Raji (cell line): Measurements from ENCODE around the gene CAPN7.

Experiments
- POLR2A ChIP-seq: IDR thresholded peaks from 2 replicates; pipeline ENCODE4 v1.6.1; 2011; ENCODE audit warnings: low read depth, low read length, control low read depth; ENCODE audit not compliant: insufficient read depth

CAPN7 gene

GRCh38 chr3:15262021-15262420 lies 56.0 kb downstream of the CAPN7 start:
- no peak for TF ChIP-seq POLR2A

DNA sequence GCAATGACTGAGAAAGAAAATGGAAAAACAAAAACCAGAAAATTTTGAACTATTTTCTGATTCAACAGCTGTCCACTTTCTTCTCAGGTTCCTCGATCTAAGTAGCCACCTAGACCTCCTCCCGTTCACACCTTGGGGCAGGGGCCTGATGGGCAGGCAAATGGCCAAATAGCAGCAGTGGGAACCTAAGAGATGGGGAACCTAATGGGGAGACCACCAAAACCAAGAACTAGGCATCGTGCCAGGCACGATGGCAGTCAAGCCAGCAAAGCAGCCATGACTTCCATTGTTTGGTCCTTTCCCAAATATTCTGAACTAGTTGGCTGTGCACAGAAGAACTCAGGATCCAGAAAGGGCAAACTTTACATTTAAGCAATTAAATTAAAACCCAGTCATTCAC lies 57.1 kb downstream of the CAPN7 start:
- no peak for TF ChIP-seq POLR2A

- TF ChIP-seq POLR2A: no peak
Observed at GRCh38 chr3:15263926-15264325, 57.9 kb downstream of the CAPN7 start.

- TF ChIP-seq POLR2A: no peak
Observed at GRCh38 chr3:15264486-15264885, 58.4 kb downstream of the CAPN7 start.

GRCh38 chr3:15265655-15266509 lies 59.8 kb downstream of the CAPN7 start:
- no peak for TF ChIP-seq POLR2A

GRCh38 chr3:15266510-15267376 lies 60.7 kb downstream of the CAPN7 start:
- no peak for TF ChIP-seq POLR2A

DNA sequence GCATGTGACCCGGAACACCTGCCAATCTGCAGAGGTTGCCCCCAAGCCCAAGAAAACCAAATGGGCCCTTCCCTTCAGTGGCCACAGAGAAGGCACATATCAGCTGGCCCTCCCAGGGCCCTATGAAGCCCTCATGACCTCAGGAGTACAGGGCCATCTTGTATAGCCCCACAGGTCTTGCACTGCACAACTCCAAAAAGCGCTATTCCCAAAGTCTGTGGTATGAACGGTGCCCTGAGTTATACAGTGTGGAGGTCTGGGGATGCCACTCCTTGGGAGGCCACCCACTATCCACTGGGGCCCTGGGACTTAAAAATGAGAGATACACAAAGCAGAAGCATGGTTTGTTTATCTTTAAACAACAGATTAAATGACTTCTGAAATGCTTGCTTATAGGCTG lies 61.5 kb downstream of the CAPN7 start:
- no peak for TF ChIP-seq POLR2A

- no peak for TF ChIP-seq POLR2A
Observed at GRCh38 chr3:15268033-15268631, 62.1 kb downstream of the CAPN7 start.

DNA sequence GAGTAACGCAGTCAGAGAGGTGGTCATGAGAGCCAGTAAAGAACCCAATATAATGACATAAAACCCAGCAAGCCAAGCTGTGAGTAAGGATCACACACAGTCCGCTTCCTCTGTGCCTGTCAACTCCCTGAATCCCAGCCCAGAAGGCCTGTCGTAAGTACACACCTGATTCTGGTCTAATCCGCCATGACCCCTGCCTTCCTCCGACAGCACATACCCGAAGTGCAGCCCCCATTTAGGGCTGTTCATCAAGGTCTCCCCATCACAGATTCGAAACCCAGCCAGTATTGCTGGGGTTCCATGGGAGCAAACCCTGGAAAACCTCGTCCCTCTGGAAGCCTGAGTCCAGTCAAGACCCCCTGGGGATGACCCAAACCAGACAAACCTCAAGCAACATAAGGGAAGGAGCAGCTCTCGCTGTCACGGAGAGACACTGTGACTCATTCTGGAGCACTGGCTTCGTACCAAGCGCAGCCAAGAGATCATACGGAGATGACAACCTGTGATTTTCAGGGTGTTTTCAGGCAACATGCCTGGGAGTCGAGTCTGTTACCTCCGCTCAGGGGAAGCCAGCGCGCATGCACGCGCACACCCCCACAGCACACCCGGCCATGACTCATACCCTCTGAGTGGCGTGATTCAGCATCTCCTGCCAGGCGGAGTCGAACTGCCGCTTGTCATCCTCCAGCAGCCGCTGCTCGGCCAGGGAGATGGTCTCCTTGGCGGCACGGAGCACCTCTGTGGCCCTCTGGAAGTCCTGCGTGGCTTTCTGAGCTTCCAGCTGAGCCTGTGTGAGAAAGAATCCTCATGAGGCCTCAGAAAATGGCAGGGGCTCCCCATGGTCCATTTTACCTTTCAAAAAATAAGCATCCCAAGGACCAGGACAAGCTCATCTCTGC lies 63.3 kb downstream of the CAPN7 start:
- TF ChIP-seq POLR2A: no peak

- TF ChIP-seq POLR2A: no peak
Observed at GRCh38 chr3:15271030-15271429, 65.0 kb downstream of the CAPN7 start.

DNA sequence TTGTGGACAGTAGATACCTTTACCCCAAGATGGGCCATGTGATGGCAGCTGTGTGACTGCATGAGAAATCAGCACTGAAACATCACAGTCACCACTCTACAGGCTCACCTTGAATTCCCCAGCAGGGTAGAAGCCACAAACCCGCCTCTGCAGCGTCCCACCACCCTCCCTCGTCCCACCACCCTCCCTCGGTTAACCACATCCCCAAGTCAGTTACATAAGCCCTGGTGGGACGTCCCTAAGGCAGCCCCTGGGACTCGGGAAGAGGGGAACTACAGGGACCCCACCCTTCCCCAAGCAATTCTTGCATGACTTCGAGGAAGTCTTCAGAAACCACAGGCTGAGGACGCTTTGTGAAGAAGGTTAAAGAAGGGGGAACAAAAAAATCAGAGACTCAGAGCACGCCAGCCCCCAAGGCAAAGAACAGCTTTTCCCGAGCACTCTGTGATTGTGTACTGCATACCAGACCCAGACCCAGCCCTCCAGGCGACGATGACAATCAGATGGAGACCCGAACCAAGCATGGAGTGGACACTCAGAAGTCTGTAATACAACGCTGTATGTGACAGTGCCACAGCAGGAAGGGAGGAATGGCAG lies 65.8 kb downstream of the CAPN7 start:
- no peak for TF ChIP-seq POLR2A

DNA sequence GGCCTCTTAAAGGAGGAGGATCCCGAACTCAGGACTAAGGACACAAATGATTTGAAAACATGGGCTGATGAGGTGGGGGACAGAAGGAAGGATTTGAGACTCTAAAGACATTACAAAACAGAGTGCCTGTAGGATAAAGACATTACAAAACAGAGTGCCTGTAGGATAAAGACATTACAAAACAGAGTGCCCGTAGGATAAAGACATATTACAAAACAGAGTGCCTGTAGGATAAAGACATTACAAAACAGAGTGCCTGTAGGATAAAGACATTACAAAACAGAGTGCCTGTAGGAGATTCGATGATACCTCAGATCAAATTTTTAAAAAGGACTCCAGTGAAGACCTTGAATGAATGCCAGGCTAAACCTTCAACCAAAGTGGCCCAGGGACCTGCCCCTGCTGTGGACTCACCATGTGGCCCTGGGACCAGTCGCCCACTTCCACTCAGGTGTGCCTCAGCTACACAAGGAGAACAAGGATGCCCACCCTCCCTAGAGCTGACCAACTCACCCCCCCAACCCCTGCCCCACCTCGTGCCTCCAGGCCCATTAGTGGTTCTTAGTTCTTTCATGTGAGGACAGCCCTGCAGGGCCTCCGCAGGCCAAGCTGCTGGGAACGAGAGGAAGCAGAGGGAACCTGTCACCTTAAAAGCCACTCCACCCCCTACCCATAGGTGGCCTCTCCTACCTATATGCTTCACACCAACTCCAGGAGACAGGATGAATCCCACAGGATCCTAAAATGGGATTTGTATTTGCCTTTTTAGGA lies 66.6 kb downstream of the CAPN7 start:
- no peak for TF ChIP-seq POLR2A

DNA sequence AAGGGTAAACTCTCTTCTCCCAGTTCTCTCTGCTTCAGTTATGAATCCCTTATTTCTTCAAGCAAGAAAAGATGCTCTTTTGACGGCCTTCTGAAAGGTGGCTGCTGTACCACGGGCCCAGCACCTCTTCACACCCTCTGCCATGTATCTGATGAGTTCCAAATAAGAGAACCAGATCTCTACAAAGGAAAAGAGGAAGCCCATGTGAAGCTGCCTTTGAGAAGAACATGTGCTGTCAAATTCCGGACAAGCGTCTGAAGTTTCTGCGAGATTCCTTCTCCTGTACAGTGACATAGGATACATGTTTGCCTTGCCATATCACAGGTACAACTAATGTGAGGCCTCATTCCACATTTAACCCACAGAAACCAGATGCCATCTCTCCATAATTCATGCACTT lies 67.2 kb downstream of the CAPN7 start:
- TF ChIP-seq POLR2A: no peak
